ENCODE measurements around the gene MOGAT3.

GRCh38 chr7:101239191-101239950 lies 38.5 kb upstream of the MOGAT3 start:
- TF ChIP-seq CTCF (IDR thresholded peaks at IDR 0.05) (no peak), POLR2A (IDR thresholded peaks at IDR 0.05) (peak; percentile 61 to 64)
